Loucy (cell line): Measurements from ENCODE around the gene ALCAM.

ENCODE experiments used
- H2AFZ ChIP-seq: fragments of 200-600 bp; sonication (generic); 2 replicates; pipeline ENCODE4 v1.6.0; 2016; ENCODE audit warnings: antibody characterized with exemption, mild to moderate bottlenecking, low read length, moderate library complexity
- H3F3A ChIP-seq: fragments of 200-600 bp; 2 replicates; pipeline ENCODE4 v1.6.0; 2016; ENCODE audit warnings: antibody characterized with exemption, low read depth, mild to moderate bottlenecking
- H3K27me3 ChIP-seq: fragments of 200-600 bp; sonication (generic); 2 replicates; pipeline ENCODE4 v1.6.1; 2014; ENCODE audit warnings: low read length, mild to moderate bottlenecking; ENCODE audit not compliant: insufficient read depth, poor library complexity, severe bottlenecking
- H3K36me3 ChIP-seq: fragments of 200-600 bp; sonication (generic); 2 replicates; pipeline ENCODE4 v1.6.1; 2016; ENCODE audit warnings: low read length; ENCODE audit not compliant: insufficient read depth
- H3K4me1 ChIP-seq: fragments of 200-600 bp; sonication (generic); 2 replicates; pipeline ENCODE4 v1.5.1; 2014; ENCODE audit warnings: low read length, mild to moderate bottlenecking; ENCODE audit not compliant: insufficient read depth, poor library complexity, severe bottlenecking
- H3K4me2 ChIP-seq: fragments of 200-600 bp; sonication (generic); 2 replicates; pipeline ENCODE4 v1.6.0; 2014; ENCODE audit warnings: antibody characterized with exemption, low read length, low read depth, mild to moderate bottlenecking; ENCODE audit not compliant: poor library complexity, severe bottlenecking
- H3K4me3 ChIP-seq: fragments of 200-600 bp; sonication (generic); 2 replicates; pipeline ENCODE4 v1.5.1; 2014; ENCODE audit warnings: low read length, mild to moderate bottlenecking, mixed read lengths; ENCODE audit not compliant: poor library complexity, severe bottlenecking
- H3K79me2 ChIP-seq: fragments of 200-600 bp; sonication (generic); 2 replicates; pipeline ENCODE4 v1.6.1; 2014; ENCODE audit warnings: low read length; ENCODE audit not compliant: insufficient read depth
- H3K9ac ChIP-seq: fragments of 200-600 bp; sonication (generic); 2 replicates; pipeline ENCODE4 v1.6.0; 2014; ENCODE audit warnings: mild to moderate bottlenecking, low read depth, low read length, moderate library complexity; ENCODE audit not compliant: poor library complexity, severe bottlenecking
- H3K9me2 ChIP-seq: fragments of 200-600 bp; sonication (generic); replicated peaks from 2 replicates; pipeline ENCODE4 v1.6.1; 2016; ENCODE audit warnings: low read depth, low read length, mixed read lengths
- H3K9me3 ChIP-seq: fragments of 200-600 bp; sonication (generic); 2 replicates; pipeline ENCODE4 v1.6.1; 2014; ENCODE audit warnings: mild to moderate bottlenecking, antibody characterized with exemption, low read length, low read depth; ENCODE audit not compliant: insufficient read depth
- H4K20me1 ChIP-seq: fragments of 200-600 bp; sonication (generic); 2 replicates; pipeline ENCODE4 v1.6.0; 2014; ENCODE audit warnings: antibody characterized with exemption, low read length, mild to moderate bottlenecking; ENCODE audit not compliant: insufficient read depth, poor library complexity, severe bottlenecking
- CTCF ChIP-seq: fragments of 200-600 bp; sonication (generic); conservative IDR thresholded peaks from 2 replicates; pipeline ENCODE4 v1.5.1; 2014; ENCODE audit warnings: mild to moderate bottlenecking, antibody characterized with exemption, low read length
- EZH2phosphoT487 ChIP-seq: fragments of 200-600 bp; IDR thresholded peaks from 2 replicates; pipeline ENCODE4 v1.6.1; 2018; ENCODE audit warnings: antibody characterized with exemption, mild to moderate bottlenecking, moderate library complexity, borderline replicate concordance

Gene ALCAM

GRCh38 chr3:105347625-105348302 lies 18.9 kb upstream of the ALCAM start:
- TF ChIP-seq CTCF (no peak), EZH2phosphoT487 (no peak)
- no peaks in the 10 kb centered on the region for H3K79me2 ChIP-seq
- no peaks in the 10 kb centered on the region for H3K36me3 ChIP-seq
- no peak overlapping the region for H2AFZ ChIP-seq
- no peaks in the 10 kb centered on the region for H3F3A ChIP-seq
- H3K9ac ChIP-seq: no peak overlapping the region
- H4K20me1 ChIP-seq: no peaks in the 10 kb centered on the region
- H3K4me3 ChIP-seq: no peak overlapping the region
- no peaks in the 10 kb centered on the region for H3K4me1 ChIP-seq
- H3K9me2 ChIP-seq: no peaks in the 10 kb centered on the region
- no peak overlapping the region for H3K4me2 ChIP-seq
- H3K27me3 ChIP-seq: no peaks in the 10 kb centered on the region
- H3K9me3 ChIP-seq: no peaks in the 10 kb centered on the region

DNA sequence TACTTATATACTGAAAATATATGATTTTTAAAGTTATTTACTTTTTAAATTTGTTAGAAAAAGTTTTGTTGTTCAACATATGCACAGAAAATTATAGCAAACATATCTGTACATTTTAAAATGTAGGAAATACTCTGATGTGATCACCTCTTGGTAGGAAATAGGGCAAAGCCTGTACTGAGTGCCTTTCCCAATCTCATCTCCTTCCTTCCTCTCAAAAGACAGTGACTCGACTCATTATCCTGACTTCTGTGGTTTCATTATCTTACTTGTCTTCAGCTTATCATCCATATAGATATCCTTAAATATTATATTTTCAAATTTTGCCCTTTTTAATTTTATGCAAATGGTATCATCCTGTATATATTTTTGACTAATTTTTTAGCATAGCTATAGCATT lies 18.4 kb upstream of the ALCAM start:
- Histone ChIP-seq H3K4me2 (no peak overlapping the region), H3F3A (no peaks in the 10 kb centered on the region), H3K79me2 (no peaks in the 10 kb centered on the region), H3K4me1 (no peaks in the 10 kb centered on the region), H4K20me1 (no peaks in the 10 kb centered on the region), H3K27me3 (no peaks in the 10 kb centered on the region), H3K9me3 (no peaks in the 10 kb centered on the region), H3K9ac (no peak overlapping the region), H2AFZ (no peak overlapping the region), H3K9me2 (no peaks in the 10 kb centered on the region), H3K36me3 (no peaks in the 10 kb centered on the region), H3K4me3 (no peak overlapping the region)
- TF ChIP-seq CTCF (no peak), EZH2phosphoT487 (no peak)

DNA sequence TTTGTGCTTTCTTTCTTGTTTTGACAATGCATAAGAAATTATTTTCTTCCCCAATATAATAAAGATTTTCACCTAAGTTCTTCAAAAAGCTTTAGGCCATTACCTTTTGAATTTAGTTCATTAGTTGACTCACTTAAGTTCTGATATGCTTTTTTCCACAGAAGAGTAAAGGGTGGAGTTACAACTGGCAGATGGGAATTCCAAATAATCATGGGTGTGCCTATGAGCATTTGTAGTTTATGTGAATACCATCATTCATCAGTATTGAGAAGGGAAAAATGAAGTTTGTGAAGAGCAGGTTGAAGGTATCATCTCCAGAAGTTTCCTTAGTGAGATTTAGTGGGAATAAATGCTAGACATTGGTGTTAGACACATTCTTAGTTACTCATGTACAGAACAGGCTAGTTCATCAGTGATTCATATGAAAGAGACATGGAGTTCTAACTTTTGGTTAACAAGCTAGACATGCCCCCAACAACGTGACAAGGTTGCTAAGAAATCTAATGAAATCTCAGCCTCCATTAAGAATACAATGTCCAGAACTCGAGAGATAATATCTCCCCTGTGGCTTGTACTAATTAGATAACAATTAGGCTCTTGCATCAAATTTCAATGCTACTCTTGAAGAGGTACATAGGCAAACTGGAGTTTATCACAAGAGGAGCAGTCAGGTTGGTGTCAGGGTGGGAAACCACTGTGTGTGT lies 16.9 kb upstream of the ALCAM start:
- Histone ChIP-seq H4K20me1 (no peaks in the 10 kb centered on the region), H3K79me2 (no peaks in the 10 kb centered on the region), H3K27me3 (peaks cover 2% of the 10 kb centered on the region), H3K9ac (no peak overlapping the region), H2AFZ (no peak overlapping the region), H3K9me2 (no peaks in the 10 kb centered on the region), H3K4me3 (no peak overlapping the region), H3K9me3 (no peaks in the 10 kb centered on the region), H3F3A (no peaks in the 10 kb centered on the region), H3K36me3 (no peaks in the 10 kb centered on the region), H3K4me2 (no peak overlapping the region), H3K4me1 (no peaks in the 10 kb centered on the region)
- TF ChIP-seq CTCF (no peak), EZH2phosphoT487 (no peak)
